WERI-Rb-1 (cell line): ENCODE measurements around the gene CMKLR1.

Experiments used
- DNase-seq: peaks from one replicate; pipeline ENCODE4 v3.0.0-alpha.2; 2020
- H3K27ac ChIP-seq: fragments of 250-450 bp; sonication (Bioruptor Pico); 2 replicates; pipeline ENCODE4 v1.5.1; 2020; ENCODE audit warnings: mild to moderate bottlenecking, moderate library complexity
- H3K27me3 ChIP-seq: fragments of 250-450 bp; sonication (Bioruptor Pico); 2 replicates; pipeline ENCODE4 v1.5.1; 2021; ENCODE audit warnings: mild to moderate bottlenecking, low read depth, moderate library complexity; ENCODE audit not compliant: insufficient read depth, severe bottlenecking
- H3K36me3 ChIP-seq: fragments of 250-450 bp; sonication (Bioruptor Pico); 2 replicates; pipeline ENCODE4 v1.5.1; 2020; ENCODE audit warnings: mild to moderate bottlenecking, moderate library complexity
- H3K4me3 ChIP-seq: 2 replicates; pipeline ENCODE4 v1.5.1; 2011; ENCODE audit warnings: low read depth, mild to moderate bottlenecking, control low read depth, low read length
- H3K9me3 ChIP-seq: fragments of 250-450 bp; sonication (Bioruptor Pico); 2 replicates; pipeline ENCODE4 v1.5.1; 2021; ENCODE audit warnings: mild to moderate bottlenecking, moderate library complexity; ENCODE audit not compliant: severe bottlenecking
- TF ChIP-seq, protein P1 (sequence below): IDR thresholded peaks from 2 replicates; pipeline ENCODE4 v1.5.1; 2011; ENCODE audit warnings: low read depth, mild to moderate bottlenecking, control low read depth, inconsistent platforms, low read length

The CMKLR1 gene

DNA sequence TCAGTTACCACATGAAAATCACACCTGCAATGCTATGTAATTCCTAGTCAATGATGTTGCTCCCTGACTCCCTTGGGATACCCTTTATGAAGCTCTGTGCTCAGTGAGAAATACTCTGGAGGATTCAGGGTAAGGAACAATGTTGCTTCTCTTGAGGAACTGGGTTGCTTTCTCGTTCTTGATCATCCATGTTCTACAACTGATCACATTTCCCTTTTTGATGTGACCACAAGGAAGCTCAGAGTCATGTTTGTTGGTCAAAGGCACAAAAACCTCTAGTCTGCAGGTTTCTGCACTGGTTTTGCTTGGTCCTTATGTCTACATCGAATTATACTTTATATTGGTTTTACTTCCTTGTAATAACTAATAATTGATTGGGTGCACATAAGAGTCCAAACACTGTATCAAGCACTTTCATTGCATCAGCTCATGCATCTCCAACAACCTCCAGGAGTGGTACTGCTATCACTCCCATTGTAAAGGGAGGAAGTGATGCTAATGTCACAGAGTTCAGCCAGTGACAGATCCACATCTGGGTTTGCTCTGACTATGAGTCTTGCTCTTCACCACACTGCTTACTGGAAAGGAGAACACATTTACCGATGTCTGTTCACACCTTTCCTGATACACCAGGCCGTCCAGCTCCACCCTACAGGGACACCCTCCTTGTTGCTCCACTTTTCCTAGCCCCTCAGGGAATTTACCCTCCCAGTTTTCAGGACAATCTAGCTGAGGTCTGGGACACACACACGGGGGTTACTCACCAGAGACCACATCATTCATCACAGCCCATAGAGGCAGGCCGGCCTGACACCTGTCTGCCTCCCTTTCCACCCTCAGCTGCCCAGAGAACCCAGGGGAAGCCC lies 41.0 kb downstream of the CMKLR1 start:
- Histone ChIP-seq H3K9me3 (no peaks in the 10 kb centered on the region), H3K27me3 (peaks cover 25% of the 10 kb centered on the region), H3K4me3 (no peak overlapping the region), H3K27ac (no peak overlapping the region), H3K36me3 (no peaks in the 10 kb centered on the region)
- no peak for DNase-seq
- TF ChIP-seq, protein P1, sequence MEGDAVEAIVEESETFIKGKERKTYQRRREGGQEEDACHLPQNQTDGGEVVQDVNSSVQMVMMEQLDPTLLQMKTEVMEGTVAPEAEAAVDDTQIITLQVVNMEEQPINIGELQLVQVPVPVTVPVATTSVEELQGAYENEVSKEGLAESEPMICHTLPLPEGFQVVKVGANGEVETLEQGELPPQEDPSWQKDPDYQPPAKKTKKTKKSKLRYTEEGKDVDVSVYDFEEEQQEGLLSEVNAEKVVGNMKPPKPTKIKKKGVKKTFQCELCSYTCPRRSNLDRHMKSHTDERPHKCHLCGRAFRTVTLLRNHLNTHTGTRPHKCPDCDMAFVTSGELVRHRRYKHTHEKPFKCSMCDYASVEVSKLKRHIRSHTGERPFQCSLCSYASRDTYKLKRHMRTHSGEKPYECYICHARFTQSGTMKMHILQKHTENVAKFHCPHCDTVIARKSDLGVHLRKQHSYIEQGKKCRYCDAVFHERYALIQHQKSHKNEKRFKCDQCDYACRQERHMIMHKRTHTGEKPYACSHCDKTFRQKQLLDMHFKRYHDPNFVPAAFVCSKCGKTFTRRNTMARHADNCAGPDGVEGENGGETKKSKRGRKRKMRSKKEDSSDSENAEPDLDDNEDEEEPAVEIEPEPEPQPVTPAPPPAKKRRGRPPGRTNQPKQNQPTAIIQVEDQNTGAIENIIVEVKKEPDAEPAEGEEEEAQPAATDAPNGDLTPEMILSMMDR: no peak

GRCh38 chr12:108297424-108297823 lies 41.7 kb downstream of the CMKLR1 start:
- H3K27ac ChIP-seq: no peak overlapping the region
- peaks cover 32% of the 10 kb centered on the region for H3K27me3 ChIP-seq
- H3K4me3 ChIP-seq: no peak overlapping the region
- H3K36me3 ChIP-seq: no peaks in the 10 kb centered on the region
- TF ChIP-seq, protein P1: no peak
- no peaks in the 10 kb centered on the region for H3K9me3 ChIP-seq
- no peak for DNase-seq

DNA sequence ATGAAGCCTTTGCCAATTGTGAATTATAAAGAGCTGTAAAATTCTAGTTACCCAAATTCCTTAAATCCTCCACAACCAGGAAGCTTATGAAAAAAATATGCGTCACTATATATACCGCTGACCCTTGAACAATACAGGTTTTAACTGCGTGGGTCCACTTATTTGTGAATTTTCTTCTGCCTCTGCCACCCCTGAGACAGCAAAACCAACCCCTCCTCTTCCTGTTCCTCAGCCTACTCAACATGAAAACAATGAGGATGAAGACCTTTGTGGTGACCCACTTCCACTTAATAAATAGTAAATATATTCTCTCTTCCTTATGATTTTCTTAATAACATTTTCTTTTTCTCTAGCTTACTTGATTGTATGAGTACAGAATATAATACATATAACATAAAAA lies 42.2 kb downstream of the CMKLR1 start:
- Histone ChIP-seq H3K27ac (no peak overlapping the region), H3K9me3 (no peaks in the 10 kb centered on the region), H3K36me3 (no peaks in the 10 kb centered on the region), H3K27me3 (peaks cover 35% of the 10 kb centered on the region), H3K4me3 (no peak overlapping the region)
- TF ChIP-seq, protein P1: no peak
- DNase-seq: no peak

DNA sequence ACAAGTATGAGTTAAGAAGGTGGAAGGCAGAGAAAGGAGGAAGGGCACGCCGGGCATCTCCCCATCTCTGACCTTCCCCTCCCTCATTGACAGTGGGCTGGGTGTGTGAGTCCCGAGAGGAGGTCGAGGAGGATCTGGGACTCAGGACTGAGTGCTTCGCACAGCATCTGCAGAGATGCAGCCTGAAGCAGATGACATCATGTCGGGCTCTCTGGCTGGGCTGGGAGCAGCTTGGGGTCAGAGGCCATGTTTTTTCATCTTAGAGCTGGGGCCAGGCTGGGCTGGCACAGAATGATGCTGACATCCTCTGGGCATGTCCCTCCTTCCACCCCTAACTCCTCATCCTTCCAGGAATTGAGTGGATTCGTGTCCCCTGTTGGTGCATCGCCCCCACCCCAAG lies 43.5 kb downstream of the CMKLR1 start:
- TF ChIP-seq, protein P1: no peak
- Histone ChIP-seq H3K27ac (no peak overlapping the region), H3K4me3 (no peak overlapping the region), H3K9me3 (no peaks in the 10 kb centered on the region), H3K27me3 (peaks cover 45% of the 10 kb centered on the region), H3K36me3 (no peaks in the 10 kb centered on the region)
- DNase-seq: no peak

GRCh38 chr12:108289350-108290161 lies 49.6 kb downstream of the CMKLR1 start:
- H3K27ac ChIP-seq: no peak overlapping the region
- no peak for DNase-seq

More at GRCh38 chr12:108289350-108290161, 49.6 kb downstream of the CMKLR1 start:
- Histone ChIP-seq H3K36me3 (no peaks in the 10 kb centered on the region), H3K4me3 (no peak overlapping the region), H3K27me3 (peaks cover 67% of the 10 kb centered on the region), H3K9me3 (no peaks in the 10 kb centered on the region)
- TF ChIP-seq, protein P1: no peak
